Karpas-422 (cell line): Measurements from ENCODE around the gene GALNT10. TPM values are rescaled to one million over a fixed set of nuclear protein-coding genes. Genes with fewer than 3 reads are reported as not detected.

Experiments
- DNase-seq: peaks from one replicate; pipeline ENCODE4 v3.0.0-alpha.2; 2015
- H2AFZ ChIP-seq: fragments of 200-600 bp; sonication (generic); 2 replicates; pipeline ENCODE4 v1.6.1; 2014; ENCODE audit warnings: antibody characterized with exemption, low read length, mixed read lengths
- H3K27ac ChIP-seq: fragments of 200-600 bp; sonication (generic); 2 replicates; pipeline ENCODE4 v1.5.1; 2014; ENCODE audit warnings: mild to moderate bottlenecking, low read length, moderate library complexity
- H3K27me3 ChIP-seq: fragments of 200-600 bp; sonication (generic); 2 replicates; pipeline ENCODE4 v1.6.1; 2014; ENCODE audit warnings: low read length, mixed read lengths
- H3K36me3 ChIP-seq: fragments of 200-600 bp; sonication (generic); 2 replicates; pipeline ENCODE4 v1.6.1; 2014; ENCODE audit warnings: low read length, mixed read lengths; ENCODE audit not compliant: insufficient read depth
- H3K4me1 ChIP-seq: fragments of 200-600 bp; sonication (generic); 2 replicates; pipeline ENCODE4 v1.6.1; 2014; ENCODE audit warnings: mild to moderate bottlenecking, low read length, mixed read lengths
- H3K4me2 ChIP-seq: fragments of 200-600 bp; sonication (generic); 2 replicates; pipeline ENCODE4 v1.6.1; 2014; ENCODE audit warnings: low read length, low read depth, mild to moderate bottlenecking; ENCODE audit not compliant: poor library complexity, severe bottlenecking
- H3K4me3 ChIP-seq: fragments of 200-600 bp; sonication (generic); 2 replicates; pipeline ENCODE4 v1.5.1; 2014; ENCODE audit warnings: mild to moderate bottlenecking, antibody characterized with exemption, low read length, mixed read lengths
- H3K79me2 ChIP-seq: fragments of 200-600 bp; sonication (generic); 2 replicates; pipeline ENCODE4 v1.6.1; 2014; ENCODE audit warnings: mild to moderate bottlenecking, low read length, mixed read lengths
- H3K9ac ChIP-seq: fragments of 200-600 bp; sonication (generic); 2 replicates; pipeline ENCODE4 v1.6.0; 2014; ENCODE audit warnings: low read length
- H3K9me2 ChIP-seq: fragments of 200-600 bp; sonication (generic), shearing (Covaris generic); replicated peaks from 2 replicates; pipeline ENCODE4 v1.6.0; 2014; ENCODE audit warnings: mild to moderate bottlenecking, low read length, moderate library complexity; ENCODE audit not compliant: insufficient read depth
- H3K9me3 ChIP-seq: fragments of 300-700, 200-600 bp; sonication (generic); 2 replicates; pipeline ENCODE4 v1.6.1; 2014; ENCODE audit warnings: low read length, mixed read lengths
- H4K20me1 ChIP-seq: fragments of 200-600 bp; sonication (generic); 2 replicates; pipeline ENCODE4 v1.6.1; 2014; ENCODE audit warnings: mild to moderate bottlenecking, antibody characterized with exemption, low read length, low read depth; ENCODE audit not compliant: insufficient read depth
- total RNA-seq: library from RNA; depleted of rRNA; stranded (reverse); fragments of >200 nt; shearing (Covaris generic); gene quantifications from 2 replicates; pipeline ENCODE4 v1.2.3, GENCODE V29; 2014; ENCODE audit warnings: low replicate concordance

The GALNT10 gene
- total RNA-seq, 1 experiment from 2014 or later, result 3.6 TPM

DNA sequence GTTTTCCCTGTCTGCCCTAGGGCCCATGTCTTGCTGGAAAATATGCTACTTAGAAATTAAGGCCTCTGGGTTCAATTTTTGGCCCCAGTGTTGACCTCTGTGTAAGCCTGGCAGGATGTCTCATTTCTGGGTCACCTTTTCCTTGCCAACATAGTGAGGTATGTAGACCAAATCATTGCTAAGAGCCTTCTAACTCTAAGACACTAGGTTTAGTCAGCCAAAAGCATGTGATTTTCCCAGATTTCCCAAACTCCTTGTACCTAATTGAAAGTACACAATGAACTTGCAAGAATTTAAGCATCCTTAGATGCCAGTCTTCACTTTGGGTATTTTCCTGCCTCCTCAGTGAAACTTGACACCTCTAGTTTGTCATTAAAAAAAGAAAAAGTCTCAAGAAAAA, 77.0 kb downstream of the GALNT10 start:
- no peak for DNase-seq
- Histone ChIP-seq H4K20me1 (no peaks in the 10 kb centered on the region), H3K4me2 (no peak overlapping the region), H3K9ac (no peak overlapping the region), H3K27ac (no peak overlapping the region), H3K9me3 (no peaks in the 10 kb centered on the region), H3K4me1 (no peaks in the 10 kb centered on the region), H3K9me2 (no peaks in the 10 kb centered on the region), H3K27me3 (no peaks in the 10 kb centered on the region), H3K4me3 (no peak overlapping the region), H3K79me2 (no peaks in the 10 kb centered on the region), H2AFZ (no peak overlapping the region), H3K36me3 (no peaks in the 10 kb centered on the region)

DNA sequence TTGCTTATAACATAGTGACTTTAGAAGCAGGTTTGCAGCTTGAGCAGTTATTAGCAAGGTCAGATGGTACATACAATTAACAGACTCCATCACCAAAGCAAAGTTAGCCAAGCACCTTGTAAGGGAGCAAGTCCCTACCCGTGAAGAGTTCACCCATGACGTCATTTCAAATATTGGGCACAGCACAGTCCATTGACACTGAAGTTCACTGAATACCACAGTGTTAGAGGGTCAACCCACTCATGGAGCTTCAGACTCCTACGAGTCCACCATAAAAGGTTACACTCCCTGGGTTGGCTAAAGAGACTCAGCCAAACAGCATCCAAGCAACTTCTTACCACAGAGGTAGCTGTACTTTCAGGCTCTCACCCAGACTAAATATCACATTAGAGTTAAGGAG, 77.5 kb downstream of the GALNT10 start:
- no peaks in the 10 kb centered on the region for H3K79me2 ChIP-seq
- no peaks in the 10 kb centered on the region for H3K27me3 ChIP-seq

DNA sequence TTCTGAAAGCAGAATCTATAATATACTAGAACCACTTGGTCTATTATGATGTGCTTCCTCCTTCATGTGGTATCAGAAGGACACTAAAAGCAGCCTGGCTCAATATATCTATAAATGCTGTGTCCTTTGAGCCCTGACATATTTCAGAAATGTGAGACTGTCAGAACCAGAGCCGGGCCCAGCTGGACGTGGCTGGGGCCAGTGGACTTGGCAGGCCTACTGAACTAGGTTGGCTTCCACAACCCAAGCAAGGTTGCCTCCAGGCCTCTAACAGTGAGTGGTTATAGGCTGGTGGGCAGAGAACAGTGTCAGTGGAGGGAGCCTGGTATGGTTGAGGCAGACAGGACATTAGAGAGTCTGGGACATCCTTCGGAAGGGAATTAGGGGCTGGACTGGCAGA, 78.9 kb downstream of the GALNT10 start:
- Histone ChIP-seq H3K36me3 (no peaks in the 10 kb centered on the region), H3K4me2 (no peak overlapping the region), H3K9me3 (no peaks in the 10 kb centered on the region), H3K9me2 (no peaks in the 10 kb centered on the region), H3K9ac (no peak overlapping the region), H3K4me1 (no peaks in the 10 kb centered on the region), H4K20me1 (no peaks in the 10 kb centered on the region), H3K27ac (no peak overlapping the region), H2AFZ (no peak overlapping the region), H3K27me3 (no peaks in the 10 kb centered on the region), H3K4me3 (no peak overlapping the region), H3K79me2 (no peaks in the 10 kb centered on the region)
- no peak for DNase-seq

More for the DNA sequence above, 77.5 kb downstream of the GALNT10 start:
- no peak for DNase-seq
- Histone ChIP-seq H2AFZ (no peak overlapping the region), H3K9ac (no peak overlapping the region), H3K4me2 (no peak overlapping the region), H3K4me3 (no peak overlapping the region), H3K4me1 (no peaks in the 10 kb centered on the region), H4K20me1 (no peaks in the 10 kb centered on the region), H3K27ac (no peak overlapping the region), H3K9me3 (no peaks in the 10 kb centered on the region), H3K36me3 (no peaks in the 10 kb centered on the region), H3K9me2 (no peaks in the 10 kb centered on the region)

DNA sequence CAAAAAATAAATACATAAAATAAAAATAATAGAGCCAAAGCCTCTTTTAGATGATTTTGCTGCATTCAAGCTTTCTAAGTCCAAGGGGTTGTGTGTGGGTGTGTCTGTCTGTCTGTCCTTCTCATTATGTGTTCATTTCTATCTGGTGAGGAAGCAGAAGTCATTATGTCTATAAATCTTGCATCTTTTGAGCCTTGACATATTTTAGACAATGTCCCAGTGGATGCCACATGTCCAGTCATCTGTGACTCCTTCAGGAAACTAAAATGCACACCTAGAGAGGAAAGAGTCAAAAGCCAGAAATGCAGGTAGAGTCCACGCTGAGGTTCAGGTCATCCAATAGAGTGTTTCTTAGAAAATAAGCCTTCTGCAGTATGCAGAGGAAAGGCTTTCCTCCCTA, 80.9 kb downstream of the GALNT10 start:
- H3K4me2 ChIP-seq, result no peak overlapping the region
- no peak overlapping the region for H2AFZ ChIP-seq
- H3K9me2 ChIP-seq, result no peaks in the 10 kb centered on the region
- H3K9me3 ChIP-seq, result no peaks in the 10 kb centered on the region
- H3K27ac ChIP-seq, result no peak overlapping the region
- H3K27me3 ChIP-seq, result no peaks in the 10 kb centered on the region
- H3K9ac ChIP-seq, result no peak overlapping the region
- H3K79me2 ChIP-seq, result no peaks in the 10 kb centered on the region
- no peak for DNase-seq
- no peaks in the 10 kb centered on the region for H3K4me1 ChIP-seq
- H3K36me3 ChIP-seq, result no peaks in the 10 kb centered on the region
- no peak overlapping the region for H3K4me3 ChIP-seq
- H4K20me1 ChIP-seq, result no peaks in the 10 kb centered on the region

DNA sequence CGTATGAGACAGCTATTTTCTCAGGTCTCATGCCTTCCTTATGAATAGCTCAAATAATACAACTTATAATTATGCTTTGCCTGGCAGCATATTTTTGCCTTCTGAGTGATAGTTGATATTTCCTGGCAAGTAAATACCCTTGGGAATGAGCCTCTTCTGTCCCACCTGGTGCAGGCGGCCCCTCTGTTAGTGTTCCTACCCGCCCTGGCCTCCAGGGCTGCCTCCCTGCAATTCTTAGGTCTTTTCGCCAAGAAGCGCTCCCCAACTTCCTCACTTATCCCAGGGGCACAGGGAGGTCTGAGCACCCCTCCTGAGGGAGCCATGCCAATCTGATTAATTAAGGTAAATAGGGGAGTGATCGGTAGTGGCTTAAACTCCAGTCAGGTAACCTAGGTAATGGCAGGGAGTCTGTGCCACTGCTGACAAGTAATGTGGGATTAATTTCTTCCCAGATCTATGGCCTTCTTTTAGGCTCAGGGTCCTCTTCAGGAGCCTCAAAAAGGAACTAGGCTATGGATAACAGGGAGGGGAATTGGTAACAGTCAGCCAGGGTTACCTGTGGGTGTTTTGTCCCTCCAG, 81.5 kb downstream of the GALNT10 start:
- no peak for DNase-seq
- no peaks in the 10 kb centered on the region for H3K36me3 ChIP-seq
- no peaks in the 10 kb centered on the region for H4K20me1 ChIP-seq
- no peak overlapping the region for H2AFZ ChIP-seq
- H3K9me2 ChIP-seq, result no peaks in the 10 kb centered on the region
- H3K9ac ChIP-seq, result no peak overlapping the region
- no peaks in the 10 kb centered on the region for H3K27me3 ChIP-seq
- no peak overlapping the region for H3K4me3 ChIP-seq
- H3K4me1 ChIP-seq, result no peaks in the 10 kb centered on the region
- no peak overlapping the region for H3K4me2 ChIP-seq
- H3K9me3 ChIP-seq, result no peaks in the 10 kb centered on the region
- no peak overlapping the region for H3K27ac ChIP-seq
- no peaks in the 10 kb centered on the region for H3K79me2 ChIP-seq

DNA sequence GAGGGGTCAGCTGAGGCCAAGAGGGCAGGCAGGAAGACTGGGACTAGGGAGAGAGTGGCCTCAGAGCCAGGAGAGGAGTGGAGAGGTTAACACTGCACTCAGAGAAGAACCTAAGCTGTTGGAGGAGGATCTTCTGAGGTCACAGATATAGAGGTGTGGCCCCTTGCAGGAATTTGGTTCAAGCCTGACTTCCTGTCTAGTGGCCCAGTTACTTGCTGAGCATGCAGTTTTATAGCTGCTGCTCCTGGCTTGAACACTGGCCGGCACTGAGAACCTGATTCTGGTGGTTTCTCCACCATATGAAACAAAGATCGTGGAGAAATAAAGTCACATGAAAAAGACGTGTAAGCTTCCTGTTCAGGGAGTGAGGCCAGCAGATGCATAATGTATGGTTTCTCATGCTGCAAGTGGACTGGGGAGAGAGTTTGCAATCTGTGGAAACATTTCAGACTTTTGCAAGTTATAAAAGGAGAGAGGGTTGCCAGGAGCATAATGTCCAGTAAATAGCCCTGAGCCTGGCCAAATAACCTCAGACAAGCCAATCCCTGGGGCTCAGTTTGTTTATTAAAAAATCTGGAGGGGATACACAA, 82.6 kb downstream of the GALNT10 start:
- Histone ChIP-seq H3K27me3 (no peaks in the 10 kb centered on the region), H3K9me3 (no peaks in the 10 kb centered on the region), H3K4me1 (no peaks in the 10 kb centered on the region), H3K9ac (no peak overlapping the region), H4K20me1 (no peaks in the 10 kb centered on the region), H3K4me2 (no peak overlapping the region), H3K27ac (no peak overlapping the region), H3K36me3 (no peaks in the 10 kb centered on the region), H3K4me3 (no peak overlapping the region), H3K79me2 (no peaks in the 10 kb centered on the region), H2AFZ (no peak overlapping the region), H3K9me2 (no peaks in the 10 kb centered on the region)
- no peak for DNase-seq

DNA sequence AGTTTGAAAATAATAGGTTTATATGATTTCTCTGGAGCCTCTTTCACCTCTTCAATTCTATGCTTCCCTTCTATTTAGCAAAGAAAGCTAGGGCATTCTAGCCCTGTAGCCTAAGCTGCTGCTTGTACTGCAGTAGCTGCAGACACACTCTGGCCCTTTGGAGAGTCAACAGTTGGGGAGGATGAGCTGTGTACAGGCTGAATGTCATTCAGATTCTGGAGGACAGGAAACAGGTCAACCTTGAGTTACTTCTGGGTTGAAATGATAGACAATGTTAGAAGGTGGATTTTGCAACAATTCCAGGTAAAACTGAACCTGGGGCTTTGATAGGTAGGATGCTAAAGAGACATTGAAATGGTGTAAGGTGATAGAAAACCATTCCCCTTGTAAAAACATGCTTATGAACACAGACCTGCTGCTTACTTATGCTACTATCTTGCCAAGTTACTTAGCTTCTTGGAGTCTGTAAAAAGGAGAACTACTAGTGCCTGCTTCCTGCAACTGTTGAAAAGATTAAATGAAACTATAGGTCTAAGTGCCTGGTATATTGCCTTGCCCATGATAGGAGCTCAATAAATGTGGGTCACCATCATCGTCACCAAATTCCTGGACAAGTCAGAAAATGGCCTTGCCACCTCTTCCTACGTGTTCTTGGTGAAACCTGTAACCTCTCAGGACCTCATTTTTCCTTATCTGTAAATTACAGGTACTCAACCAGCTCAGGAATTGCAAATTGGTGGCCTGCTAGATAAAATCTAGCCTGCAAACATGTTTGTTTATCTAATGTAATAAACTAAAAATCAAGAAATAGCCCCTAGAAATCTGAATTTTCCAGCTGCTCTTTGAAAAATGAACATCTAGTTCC, 83.7 kb downstream of the GALNT10 start:
- Histone ChIP-seq H3K4me2 (no peak overlapping the region), H3K27ac (no peak overlapping the region), H3K36me3 (no peaks in the 10 kb centered on the region), H4K20me1 (no peaks in the 10 kb centered on the region), H3K27me3 (no peaks in the 10 kb centered on the region), H3K4me3 (no peak overlapping the region), H2AFZ (no peak overlapping the region), H3K9ac (no peak overlapping the region), H3K9me2 (no peaks in the 10 kb centered on the region), H3K4me1 (no peaks in the 10 kb centered on the region), H3K79me2 (no peaks in the 10 kb centered on the region), H3K9me3 (no peaks in the 10 kb centered on the region)
- no peak for DNase-seq

DNA sequence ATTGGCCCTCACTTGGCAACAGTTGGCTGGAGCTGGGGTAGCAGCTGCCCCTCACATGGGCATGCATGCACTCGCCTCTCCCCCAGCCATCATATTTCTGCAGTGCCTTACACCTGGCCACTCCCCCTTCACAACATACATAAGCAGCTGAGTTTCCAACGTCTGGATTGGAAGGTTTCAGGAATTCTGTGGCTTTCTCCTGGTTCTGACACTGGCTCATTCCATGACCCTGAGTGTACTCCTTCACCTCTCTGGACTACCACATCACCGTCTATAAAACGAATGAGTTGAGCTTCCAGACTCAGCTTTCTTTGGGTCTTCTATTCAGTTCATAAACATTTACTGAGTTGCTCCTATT, 84.3 kb downstream of the GALNT10 start:
- Histone ChIP-seq H3K9me3 (no peaks in the 10 kb centered on the region), H3K27me3 (no peaks in the 10 kb centered on the region), H2AFZ (no peak overlapping the region), H4K20me1 (no peaks in the 10 kb centered on the region), H3K4me1 (no peaks in the 10 kb centered on the region), H3K79me2 (no peaks in the 10 kb centered on the region), H3K4me2 (no peak overlapping the region), H3K4me3 (no peak overlapping the region), H3K9me2 (no peaks in the 10 kb centered on the region), H3K9ac (no peak overlapping the region), H3K36me3 (no peaks in the 10 kb centered on the region), H3K27ac (no peak overlapping the region)
- no peak for DNase-seq
